ENCODE data around the gene CDH11. TPM values are rescaled to one million over a fixed set of nuclear protein-coding genes. Genes with fewer than 3 reads are reported as not detected.

The CDH11 gene
- polyA plus RNA-seq, 1 donor from 2014 or later: 22.9 TPM

GRCh38 chr16:65038100-65038499 is 83.8 kb downstream of the CDH11 start:
- Histone ChIP-seq H3K27ac (ENCODE audit: low read length) (no peak overlapping the region), H2AFZ (ENCODE audit: low read depth, low read length) (no peak overlapping the region), H3K9me3 (ENCODE audit: low read length) (no peaks in the 10 kb centered on the region), H4K20me1 (ENCODE audit: insufficient read depth) (no peaks in the 10 kb centered on the region), H3F3A (ENCODE audit: insufficient read depth, low read length, poor library complexity, severe bottlenecking) (no peaks in the 10 kb centered on the region), H3K9ac (ENCODE audit: low read length) (peak overlapping the region; percentile 36), H3K4me2 (ENCODE audit: low read length) (peak overlapping the region; percentile 18), H3K27me3 (ENCODE audit: insufficient read depth, low read depth, low read length) (no peaks in the 10 kb centered on the region), H3K9me2 (ENCODE audit: insufficient read depth, low read length) (no peaks in the 10 kb centered on the region), H3K36me3 (ENCODE audit: insufficient read depth, low read length) (no peaks in the 10 kb centered on the region), H3K4me3 (ENCODE audit: low read length) (peak overlapping the region; percentile 54), H3K79me2 (replicated peaks; ENCODE audit: insufficient read depth, low read length) (no peaks in the 10 kb centered on the region)
- TF ChIP-seq TAF1 (IDR thresholded peaks at IDR 0.05; ENCODE audit: low read depth) (no peak), EP300 (conservative IDR thresholded peaks at IDR 0.05; ENCODE audit: poor library complexity, severe bottlenecking) (peak; percentile 47), POLR2AphosphoS5 (IDR thresholded peaks at IDR 0.05) (peak; percentile 77), REST (IDR thresholded peaks at IDR 0.05; ENCODE audit: borderline replicate concordance) (peak; percentile 41)

- no peak overlapping the region for H3K27ac ChIP-seq (ENCODE audit: low read length)
- no peaks in the 10 kb centered on the region for H3F3A ChIP-seq (ENCODE audit: insufficient read depth, low read length, poor library complexity, severe bottlenecking)
- no peaks in the 10 kb centered on the region for H3K36me3 ChIP-seq (ENCODE audit: insufficient read depth, low read length)
- no peak for TF ChIP-seq SMC3 (conservative IDR thresholded peaks at IDR 0.05; ENCODE audit: poor library complexity)
- TF ChIP-seq POLR2AphosphoS5 (IDR thresholded peaks at IDR 0.05): no peak
- no peak for TF ChIP-seq TAF1 (IDR thresholded peaks at IDR 0.05; ENCODE audit: low read depth)
- no peak for TF ChIP-seq EZH2 (IDR thresholded peaks at IDR 0.05; ENCODE audit: borderline replicate concordance, insufficient read depth, low read length, poor library complexity, severe bottlenecking)
- no peak for TF ChIP-seq CTCF (IDR thresholded peaks at IDR 0.05; ENCODE audit: poor library complexity, severe bottlenecking)
- no peak for TF ChIP-seq MXI1 (conservative IDR thresholded peaks at IDR 0.05; ENCODE audit: poor library complexity, severe bottlenecking)
- no peak for TF ChIP-seq REST (IDR thresholded peaks at IDR 0.05; ENCODE audit: borderline replicate concordance)
- no peak for TF ChIP-seq RAD21 (conservative IDR thresholded peaks at IDR 0.05)
- TF ChIP-seq EP300 (conservative IDR thresholded peaks at IDR 0.05; ENCODE audit: poor library complexity, severe bottlenecking): no peak
- H3K27me3 ChIP-seq (ENCODE audit: insufficient read depth, low read depth, low read length): no peaks in the 10 kb centered on the region
- H3K4me2 ChIP-seq (ENCODE audit: low read length): no peak overlapping the region
- H3K79me2 ChIP-seq (replicated peaks; ENCODE audit: insufficient read depth, low read length): no peaks in the 10 kb centered on the region
- H3K4me3 ChIP-seq (ENCODE audit: low read length): peak overlapping the region; percentile 54
- H2AFZ ChIP-seq (ENCODE audit: low read depth, low read length): no peak overlapping the region
- H4K20me1 ChIP-seq (ENCODE audit: insufficient read depth): no peaks in the 10 kb centered on the region
- H3K9me3 ChIP-seq (ENCODE audit: low read length): no peaks in the 10 kb centered on the region
- H3K9ac ChIP-seq (ENCODE audit: low read length): no peak overlapping the region
- no peaks in the 10 kb centered on the region for H3K9me2 ChIP-seq (ENCODE audit: insufficient read depth, low read length)
These were observed 84.3 kb downstream of the CDH11 start for GRCh38 chr16:65037556-65037955.
